NCI-H1694 treated with DMSO at 0.1 percent for 48 hours (cell line): Measurements from ENCODE around the gene TRAF4.
"Not testable (repeated sequence)": the region's sequence is repeated elsewhere in the genome, so short reads cannot be mapped to it uniquely, and the experiment has no call there.

Experiments used
- DNase-seq: peaks from one replicate; lab custom pipeline; 2025; lab: John Stamatoyannopoulos, UW

Gene TRAF4

GRCh38 chr17:28792877-28793661 lies 49.3 kb downstream of the TRAF4 start:
- DNase-seq: no peak

- DNase-seq: not testable (repeated sequence)
Observed at GRCh38 chr17:28794846-28795441, 51.1 kb downstream of the TRAF4 start.

GRCh38 chr17:28796062-28796461 lies 52.3 kb downstream of the TRAF4 start:
- no peak for DNase-seq
